ENCODE measurements around the gene USP1.

Gene USP1

DNA sequence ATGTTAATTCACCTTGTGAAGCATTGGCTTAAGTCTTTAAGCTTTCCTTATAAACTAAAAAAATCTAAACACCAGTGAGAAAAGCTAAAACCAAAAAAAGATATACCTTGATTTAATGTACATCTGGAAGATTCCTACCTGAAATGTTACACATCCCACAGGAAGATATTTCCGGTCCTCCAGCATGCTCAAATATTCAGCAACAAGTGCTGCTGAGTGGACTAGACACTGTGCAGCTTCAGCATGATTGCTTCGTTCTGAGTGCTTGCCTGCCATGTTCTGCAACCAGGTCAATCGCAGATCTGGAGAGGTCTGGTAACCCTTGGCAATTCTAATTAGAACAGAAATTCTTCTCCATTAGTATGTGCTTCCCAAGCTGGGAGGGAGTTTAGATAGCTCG lies 57.3 kb downstream of the USP1 start:
- DNase-seq = no peak

DNA sequence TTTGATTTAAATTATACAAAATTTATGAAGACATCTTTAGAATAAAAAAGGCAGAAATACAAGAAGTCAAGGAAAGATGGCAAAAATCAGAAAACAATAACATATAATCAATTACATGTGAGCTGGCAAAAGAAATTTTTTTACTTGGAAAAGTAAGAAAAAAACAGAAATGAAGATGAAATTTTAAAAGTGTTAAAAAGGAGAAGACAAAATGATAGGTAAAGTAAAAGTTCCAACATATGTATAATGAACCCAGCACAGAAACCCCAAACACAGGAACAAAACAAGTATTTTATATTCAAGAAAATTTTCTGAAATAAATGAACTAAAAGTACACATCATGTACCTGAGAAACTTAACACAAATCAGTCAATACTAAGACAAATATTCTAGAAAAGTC lies 63.4 kb downstream of the USP1 start:
- no peak for DNase-seq

All from NCI-H1105 (cell line).